GM18909 (cell line): Measurements from ENCODE around the gene MAST4.
A peak's percentile ranks its signal among the peaks of the same experiment; 100 is the strongest.
"Not testable (repeated sequence)": the region's sequence is repeated elsewhere in the genome, so short reads cannot be mapped to it uniquely, and the experiment has no call there.

Experiments
- ATAC-seq: cut with Tn5 transposase; IDR thresholded peaks from one replicate; pipeline ENCODE4 v1.9.1; 2021; ENCODE audit warnings: mild to moderate bottlenecking; ENCODE audit not compliant: unreplicated experiment, poor library complexity

MAST4 gene

DNA sequence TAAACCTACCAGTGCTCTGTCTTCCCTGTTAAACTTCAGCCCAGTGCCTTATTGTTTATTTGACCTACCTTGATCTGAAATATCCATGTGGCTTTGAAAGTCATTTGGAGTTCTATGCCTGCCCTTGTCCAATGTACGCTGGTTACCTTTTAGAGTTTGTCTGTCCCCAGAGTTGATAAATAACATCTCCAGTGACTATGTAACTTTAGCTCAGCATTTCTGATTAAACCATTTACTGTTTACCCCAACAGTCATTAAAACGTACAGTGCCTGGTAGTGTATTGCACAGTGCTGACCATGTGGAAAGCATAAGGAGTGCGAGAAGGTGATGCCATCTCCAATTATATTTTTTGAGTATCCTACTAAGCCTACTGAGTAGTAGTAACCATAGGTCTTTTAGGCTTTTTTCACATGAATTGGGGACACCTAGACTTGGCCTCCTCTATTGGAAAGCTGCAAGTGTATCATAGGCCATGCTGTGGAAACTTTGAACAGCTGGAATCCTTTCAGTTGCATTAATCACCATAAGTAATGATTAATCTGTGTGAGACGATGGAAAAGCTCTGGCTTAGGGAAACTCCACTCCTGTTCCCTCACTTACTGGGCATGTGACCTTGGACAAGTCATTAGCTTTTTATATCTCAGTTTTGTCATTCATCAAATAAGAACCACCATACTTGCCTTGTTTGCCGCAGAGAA, 93.5 kb downstream of the MAST4 start:
- no peak for ATAC-seq

- ATAC-seq: no peak
These were observed 97.8 kb downstream of the MAST4 start for GRCh38 chr5:66694036-66694435.

GRCh38 chr5:66695840-66696239, 99.6 kb downstream of the MAST4 start:
- not testable (repeated sequence) for ATAC-seq

DNA sequence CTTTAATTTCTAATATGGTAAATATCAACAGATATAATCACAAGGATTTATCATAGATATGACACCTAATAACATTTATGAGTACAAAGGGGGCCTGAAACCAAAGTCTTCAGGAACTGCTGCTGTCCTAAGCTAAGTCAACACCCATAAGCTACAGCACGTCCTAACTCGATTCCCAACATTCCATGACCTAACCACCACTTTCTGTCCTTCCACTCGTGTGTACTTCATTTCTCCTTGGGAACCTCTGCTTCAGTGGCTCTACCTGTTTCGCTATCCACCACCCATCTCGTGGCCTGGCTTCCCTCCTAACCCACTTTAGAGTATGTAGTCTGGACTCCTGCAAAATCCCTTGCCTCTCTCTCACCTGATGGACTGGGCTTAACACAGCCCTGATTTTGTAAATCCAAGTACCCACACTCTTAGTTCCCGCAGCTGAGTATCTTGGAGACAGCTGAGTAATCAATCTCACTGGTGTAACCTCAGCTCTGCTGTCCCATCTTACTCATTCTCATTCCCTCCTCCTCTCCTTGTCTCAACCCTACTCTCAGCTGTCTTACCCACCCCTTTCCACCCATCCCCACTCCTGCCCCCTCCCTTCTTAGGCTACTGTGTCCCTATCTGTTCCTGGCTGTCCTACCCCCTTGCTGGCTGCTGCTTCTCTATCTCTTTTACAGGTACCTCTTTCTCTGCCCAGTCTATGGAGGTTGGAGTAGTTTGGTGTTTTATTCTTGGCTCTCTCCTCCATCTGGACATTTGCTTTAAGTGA, 101.8 kb downstream of the MAST4 start:
- no peak for ATAC-seq

- ATAC-seq: peak; percentile 85
These were observed 105.1 kb downstream of the MAST4 start for GRCh38 chr5:66701244-66701643.

GRCh38 chr5:66702426-66702825, 106.2 kb downstream of the MAST4 start:
- ATAC-seq: no peak

GRCh38 chr5:66704790-66705425, 108.7 kb downstream of the MAST4 start:
- ATAC-seq: no peak

DNA sequence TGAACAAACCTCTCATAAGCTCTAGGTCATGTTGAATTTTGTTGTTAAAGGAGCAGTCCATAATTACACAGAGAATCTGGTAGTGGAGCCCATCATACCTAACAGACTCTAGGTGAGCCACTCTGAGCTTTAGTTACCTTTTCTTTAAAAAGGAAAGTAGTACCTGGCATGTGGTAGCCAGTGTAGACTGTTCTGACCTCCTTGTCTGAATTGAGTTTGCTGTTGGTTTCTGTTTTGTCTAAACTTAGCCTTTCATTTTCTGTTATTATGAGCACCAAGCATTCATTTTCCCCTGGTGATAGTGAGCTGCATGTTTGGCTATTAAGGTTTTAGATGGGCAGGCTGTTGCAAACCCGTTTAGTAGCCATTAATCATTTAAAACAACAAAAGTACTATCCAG, 112.2 kb downstream of the MAST4 start:
- peak; percentile 64 for ATAC-seq

GRCh38 chr5:66710557-66711088, 114.4 kb downstream of the MAST4 start:
- ATAC-seq: no peak

- ATAC-seq: no peak
These were observed 117.8 kb downstream of the MAST4 start for GRCh38 chr5:66713998-66714397.

DNA sequence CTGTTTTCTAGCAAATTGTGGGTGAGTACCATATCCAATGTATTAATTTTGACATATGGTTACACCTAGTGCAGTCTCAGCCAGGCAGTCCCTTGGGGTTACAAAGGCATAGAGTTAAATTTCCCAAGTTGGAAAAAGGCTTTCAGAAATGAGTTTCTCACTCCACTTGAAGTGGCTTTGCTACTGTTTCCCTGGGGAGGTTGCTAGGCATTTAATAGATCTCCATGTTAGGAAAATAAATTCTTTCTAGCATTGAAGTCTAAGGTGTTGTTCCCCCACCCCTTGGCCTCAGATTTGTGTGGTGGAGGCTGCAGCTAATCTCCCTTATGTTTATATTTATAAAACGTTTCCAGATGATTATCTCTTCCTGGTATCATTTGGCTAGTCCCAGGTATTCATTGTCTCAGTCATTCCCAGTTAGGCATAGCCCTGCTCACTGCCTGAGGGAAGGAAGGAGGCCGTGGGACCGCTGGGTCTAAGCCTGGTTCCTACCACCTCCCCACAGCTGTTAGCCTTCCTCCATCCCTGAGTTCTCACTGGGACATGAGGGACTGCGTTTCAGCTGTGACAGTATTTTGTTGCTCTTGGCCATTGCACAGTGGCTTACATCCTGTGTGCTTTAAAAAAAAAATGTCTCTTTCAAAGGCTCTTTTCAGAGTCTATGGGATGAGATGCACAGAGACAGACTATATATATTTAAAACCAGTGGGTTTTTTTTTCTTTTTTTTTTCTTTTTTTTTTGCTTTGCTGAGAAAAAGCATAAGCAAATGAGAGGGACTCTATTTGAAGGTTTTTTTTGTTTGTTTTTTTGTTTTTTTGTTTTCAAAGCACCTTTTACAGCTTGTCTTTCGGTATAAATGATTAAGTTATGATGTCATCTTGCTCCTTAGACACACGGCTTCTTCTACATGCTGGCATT, 121.5 kb downstream of the MAST4 start:
- ATAC-seq: no peak

GRCh38 chr5:66718374-66719002, 122.3 kb downstream of the MAST4 start:
- no peak for ATAC-seq

DNA sequence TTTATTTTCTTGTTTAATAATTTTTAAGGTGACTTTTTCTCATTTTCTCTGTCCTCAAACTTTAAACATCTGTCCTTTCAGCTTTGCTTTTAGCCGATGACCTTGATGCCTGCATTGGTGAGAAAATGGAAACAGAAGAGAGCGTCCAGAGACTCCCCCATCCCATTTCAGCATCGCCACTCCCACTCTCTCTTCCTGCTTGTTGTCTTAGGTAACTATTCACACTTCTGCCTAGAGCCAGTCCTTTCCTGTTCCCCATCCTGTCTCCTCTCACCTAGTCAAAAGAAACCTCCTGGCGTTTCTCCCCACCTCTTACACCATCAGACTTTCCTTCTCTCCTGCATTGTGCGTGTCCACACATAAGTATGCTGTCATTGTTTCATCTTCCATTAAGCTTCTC, 124.6 kb downstream of the MAST4 start:
- ATAC-seq: no peak

GRCh38 chr5:66722686-66723085, 126.5 kb downstream of the MAST4 start:
- ATAC-seq: no peak

DNA sequence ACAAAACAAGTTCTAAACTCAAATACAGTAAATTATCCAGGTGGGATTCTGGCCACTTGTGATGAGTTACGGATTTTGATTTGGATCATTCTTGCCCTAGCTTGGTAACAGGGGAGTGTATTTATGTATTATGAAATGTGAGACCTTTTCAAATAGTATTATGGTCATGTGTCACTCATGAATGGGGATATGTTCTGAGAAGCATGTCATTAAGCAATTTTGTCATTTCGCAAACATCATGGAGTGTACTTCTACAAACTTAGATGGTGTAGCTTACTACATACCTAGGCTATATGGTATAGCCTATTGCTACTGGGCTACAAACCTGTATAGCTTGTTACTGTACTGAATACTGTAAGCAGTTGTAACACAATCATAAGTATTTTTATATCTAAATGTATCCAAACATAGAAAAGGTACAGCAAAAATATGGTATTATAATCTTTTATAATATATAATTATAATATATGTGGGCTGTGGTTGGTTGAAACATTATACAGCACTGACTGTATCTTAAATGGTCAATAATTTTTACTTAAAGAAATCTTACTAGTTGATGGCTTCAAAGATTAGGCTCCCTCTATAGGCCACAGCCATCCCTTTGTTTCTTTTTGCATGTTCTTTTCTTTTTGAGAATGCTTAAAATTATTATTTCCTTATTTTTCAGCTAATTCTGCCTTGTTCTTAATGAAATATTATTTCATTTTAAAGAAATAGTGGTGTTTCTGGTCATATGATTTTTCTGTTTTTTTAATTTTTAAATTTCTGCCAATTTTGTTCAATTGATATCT, 128.4 kb downstream of the MAST4 start:
- no peak for ATAC-seq

DNA sequence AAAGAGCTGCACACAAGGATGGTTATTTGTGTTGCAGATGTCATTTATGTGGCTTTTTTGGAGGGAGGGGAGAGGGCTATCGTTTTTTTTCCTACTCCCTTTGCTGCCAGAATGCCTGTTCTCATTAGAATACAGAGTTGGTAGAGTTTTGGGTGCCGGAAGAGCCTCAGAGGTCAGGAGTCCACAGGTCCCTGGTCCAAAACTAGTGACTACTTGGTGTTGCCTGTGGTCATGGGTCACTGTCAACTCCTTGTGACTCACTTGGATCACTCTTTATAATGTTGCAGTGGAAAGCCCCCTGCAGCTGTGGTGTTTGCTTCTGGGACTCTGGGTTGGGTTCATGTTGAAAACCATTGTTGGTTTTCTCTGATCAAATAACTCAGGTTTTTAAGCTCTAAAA, 131.4 kb downstream of the MAST4 start:
- no peak for ATAC-seq

- no peak for ATAC-seq
These were observed 131.9 kb downstream of the MAST4 start for GRCh38 chr5:66728049-66728448.

- ATAC-seq: no peak
These were observed 140.9 kb downstream of the MAST4 start for GRCh38 chr5:66737096-66737495.

GRCh38 chr5:66738136-66738535, 141.9 kb downstream of the MAST4 start:
- no peak for ATAC-seq
